Measurements from ENCODE around the gene CROCC2. TPM values are rescaled to one million over a fixed set of nuclear protein-coding genes. Genes with fewer than 3 reads are reported as not detected.

CROCC2 gene
- polyA plus RNA-seq, 12 donors, result 0.08 to 0.70 (median 0.28) TPM; not detected in 2

DNA sequence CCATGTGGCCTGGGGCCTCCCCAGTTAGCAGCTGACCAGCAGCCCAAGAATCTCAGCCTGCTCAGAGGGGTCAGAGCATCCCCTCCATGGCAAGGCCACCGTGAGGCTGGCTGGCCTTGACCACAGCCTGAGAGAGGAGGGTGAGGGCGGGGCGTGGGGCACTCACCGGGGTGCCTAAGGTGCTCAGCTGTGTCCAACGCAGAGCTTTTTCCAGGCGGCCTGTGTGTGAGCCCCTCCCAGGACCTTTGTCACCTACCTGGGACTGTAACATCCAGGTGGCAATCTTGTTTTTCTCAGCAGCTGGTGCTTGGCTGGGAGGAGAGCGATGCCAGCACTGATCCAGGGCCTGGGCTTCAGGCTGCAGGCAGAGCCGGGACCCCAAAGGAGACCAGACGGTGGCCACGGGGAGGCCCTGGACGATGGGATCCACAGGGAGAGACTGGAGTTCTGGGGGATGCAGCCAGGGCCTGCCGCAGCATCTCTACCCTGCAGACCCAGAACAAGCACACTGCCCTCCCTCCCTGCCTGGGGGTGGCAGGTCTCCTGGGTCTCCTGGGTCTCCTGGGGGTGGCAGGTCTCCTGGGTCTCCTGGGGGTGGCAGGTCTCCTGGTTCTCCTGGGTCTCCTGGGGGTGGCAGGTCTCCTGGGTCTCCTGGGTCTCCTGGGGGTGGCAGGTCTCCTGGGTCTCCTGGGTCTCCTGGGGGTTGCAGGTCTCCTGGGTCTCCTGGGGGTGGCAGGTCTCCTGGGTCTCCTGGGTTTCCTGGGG is 104.6 kb downstream of the CROCC2 start:
- no peak for DNase-seq

DNA sequence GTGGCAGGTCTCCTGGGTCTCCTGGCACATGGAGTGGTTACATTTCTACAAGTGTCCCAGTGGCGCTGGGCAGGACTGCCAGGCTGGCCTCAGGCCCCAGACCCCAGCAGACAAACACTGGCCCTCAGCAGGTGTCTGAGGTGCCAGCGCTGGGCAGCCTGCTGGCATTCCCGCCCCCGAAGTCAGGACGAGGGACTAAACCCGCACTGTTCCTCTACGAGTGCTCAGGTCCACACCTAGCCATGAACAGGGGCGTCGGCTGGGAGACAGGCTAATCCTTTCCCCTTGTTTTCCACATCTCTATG is 105.1 kb downstream of the CROCC2 start:
- no peak for DNase-seq

DNA sequence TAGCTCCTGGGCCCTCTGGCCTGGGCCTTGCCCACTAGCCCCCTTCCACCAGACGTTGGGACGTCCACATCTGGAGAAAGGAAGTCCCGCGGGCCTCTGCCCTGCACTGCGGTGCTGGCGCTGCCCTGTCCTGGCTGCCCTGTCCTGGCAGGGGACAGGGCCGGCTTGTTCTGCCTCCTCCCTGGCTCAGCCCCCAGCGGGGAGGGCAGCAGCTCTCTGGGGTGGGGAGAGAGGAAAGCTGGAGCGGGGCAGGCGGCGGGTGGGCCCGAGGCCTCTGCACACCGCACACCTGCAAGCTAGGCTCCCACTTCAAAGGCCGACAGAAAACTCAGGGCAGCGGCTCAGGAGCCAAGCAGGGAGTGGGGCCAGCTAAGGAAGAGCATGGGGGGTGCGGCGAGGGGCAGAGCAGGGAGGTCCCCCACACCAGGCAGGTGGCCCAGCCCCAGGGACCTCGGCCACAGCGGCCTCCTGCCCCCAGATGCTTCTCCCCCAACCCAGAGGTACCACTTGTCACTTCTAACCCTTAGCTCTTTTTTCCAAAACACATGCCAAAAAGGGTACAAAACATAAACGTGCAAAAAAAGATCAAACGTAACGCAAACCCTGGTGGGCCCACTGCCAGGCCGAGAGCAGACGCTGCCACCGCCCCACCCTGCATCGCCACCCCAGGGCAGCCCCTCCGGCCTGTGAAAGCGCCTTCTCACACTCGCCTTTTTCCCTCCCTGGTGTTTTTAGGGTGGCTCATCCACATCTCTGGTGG is 105.8 kb downstream of the CROCC2 start:
- no peak for DNase-seq

DNA sequence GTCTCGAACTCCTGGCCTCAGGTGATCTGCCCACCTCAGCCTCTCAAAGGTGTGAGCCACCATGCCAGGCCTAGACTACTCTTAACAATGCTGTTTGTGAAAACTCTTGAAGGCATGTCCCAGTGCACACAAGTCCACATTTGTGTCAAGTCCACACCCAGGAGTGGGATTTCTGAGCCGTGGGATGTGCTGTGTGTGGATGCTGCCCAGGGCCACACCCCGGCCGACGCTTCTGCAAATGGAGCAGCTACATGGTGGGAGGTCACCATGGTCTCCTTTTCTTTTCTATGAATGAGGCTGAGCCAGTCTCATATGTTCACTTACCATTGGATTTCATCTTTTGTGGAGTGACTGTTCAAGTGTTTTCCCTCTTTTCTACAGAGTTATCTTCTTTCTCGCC is 108.1 kb downstream of the CROCC2 start:
- no peak for DNase-seq

GRCh38 chr2:241014764-241015163 is 108.6 kb downstream of the CROCC2 start:
- no peak for DNase-seq

GRCh38 chr2:241015439-241015838 is 109.3 kb downstream of the CROCC2 start:
- no peak for DNase-seq

DNA sequence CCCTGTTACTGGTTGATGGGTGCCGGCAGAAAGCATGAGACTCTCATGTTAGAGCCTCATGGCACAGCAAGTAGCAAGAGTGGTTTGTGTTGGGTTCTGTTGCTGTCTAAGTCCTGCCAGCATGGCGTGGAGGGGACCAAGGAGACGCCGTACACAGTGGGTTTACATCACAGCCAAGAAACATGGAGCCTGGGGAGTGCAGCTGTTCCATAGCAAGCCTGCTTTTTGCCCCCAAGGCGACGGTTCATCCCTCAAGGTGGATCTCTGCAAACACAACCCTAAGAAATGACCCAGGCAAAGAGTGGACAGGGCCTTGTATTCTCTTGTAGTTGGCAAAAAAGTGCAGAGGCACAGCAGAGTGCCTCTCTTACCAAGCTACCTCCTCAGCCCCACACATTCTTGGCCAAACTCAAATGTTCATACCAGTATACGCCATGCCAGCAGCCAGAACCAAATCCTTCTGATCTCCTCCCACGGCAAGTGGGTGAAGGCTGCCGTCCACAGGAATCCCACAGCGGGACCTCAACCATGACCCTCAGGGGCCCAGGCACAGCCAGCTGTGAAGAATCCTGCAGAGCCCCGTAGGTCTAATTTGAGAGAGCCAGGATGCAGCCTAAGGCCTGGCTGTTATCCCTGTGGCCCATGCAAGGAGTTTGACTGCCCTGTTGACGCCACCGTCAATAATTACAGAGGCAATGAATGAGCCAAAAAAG is 111.2 kb downstream of the CROCC2 start:
- no peak for DNase-seq

GRCh38 chr2:241018051-241018891 is 112.1 kb downstream of the CROCC2 start:
- DNase-seq, result no peak

- no peak for DNase-seq
These were observed 113.5 kb downstream of the CROCC2 start for GRCh38 chr2:241019441-241020139.

DNA sequence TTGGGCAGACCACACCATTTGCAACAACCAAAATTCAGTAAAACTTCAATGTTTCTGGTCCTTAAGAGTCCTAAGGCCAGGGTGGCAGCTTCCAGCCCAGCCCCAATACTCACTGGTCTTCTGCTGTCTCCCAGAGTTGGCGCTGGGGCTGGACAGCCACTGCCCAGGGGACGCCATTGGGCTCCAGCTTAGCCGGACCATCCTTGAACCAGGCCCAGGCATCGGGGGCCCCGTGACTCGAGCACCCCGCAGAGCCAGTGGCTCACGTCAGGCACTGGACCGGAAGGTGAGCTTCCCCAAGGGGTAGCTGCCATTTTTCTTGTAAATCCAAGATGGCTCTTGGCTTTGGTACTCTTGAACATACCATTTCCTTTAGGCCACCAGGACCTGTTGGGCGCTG is 114.1 kb downstream of the CROCC2 start:
- no peak for DNase-seq

DNA sequence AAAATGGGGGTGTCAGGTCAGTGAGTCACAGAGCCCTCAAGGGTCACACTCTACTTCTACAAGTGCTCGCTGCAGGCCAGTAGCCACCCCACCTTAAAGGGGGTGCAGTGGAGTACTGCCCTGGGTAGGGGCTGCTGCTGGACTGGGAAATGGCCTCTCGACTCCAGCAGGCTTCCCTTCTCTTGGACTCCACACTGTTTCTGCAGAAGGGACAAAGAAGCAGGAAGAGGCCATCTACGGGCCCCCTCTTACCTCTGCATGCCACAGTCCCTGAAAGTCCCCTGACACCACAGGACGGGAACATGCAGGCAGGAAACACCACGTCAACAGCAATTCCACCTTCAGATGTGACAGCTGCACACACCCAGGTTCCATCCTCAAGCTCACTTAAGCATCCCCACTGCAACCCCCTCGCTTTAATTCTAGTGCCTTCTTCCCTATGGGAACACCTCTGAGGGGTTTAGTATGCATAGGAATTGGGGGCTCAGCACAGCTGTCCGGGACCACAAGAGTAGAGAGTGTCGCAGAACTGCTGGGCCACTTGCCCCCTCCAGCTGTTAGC is 114.6 kb downstream of the CROCC2 start:
- DNase-seq, result no peak

DNA sequence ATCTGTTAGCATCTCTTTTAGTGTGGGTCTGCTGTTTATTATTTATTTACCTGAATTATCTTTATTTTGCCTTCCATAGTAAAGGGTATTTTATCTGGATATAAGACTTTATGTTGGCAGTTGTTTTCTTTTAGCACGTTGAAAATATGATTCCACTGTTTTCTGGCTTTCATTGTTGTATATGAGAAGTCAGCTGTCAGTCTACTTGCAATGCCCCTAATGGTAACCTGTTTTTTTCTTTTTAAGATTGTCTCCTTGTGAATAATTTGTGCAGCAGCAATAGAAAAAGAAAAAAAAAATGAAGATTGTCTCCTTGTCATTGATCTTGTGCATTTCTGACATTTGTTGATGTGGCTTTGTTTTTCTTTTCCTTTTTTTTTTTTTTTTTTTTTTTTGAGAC is 119.5 kb downstream of the CROCC2 start:
- no peak for DNase-seq

DNA sequence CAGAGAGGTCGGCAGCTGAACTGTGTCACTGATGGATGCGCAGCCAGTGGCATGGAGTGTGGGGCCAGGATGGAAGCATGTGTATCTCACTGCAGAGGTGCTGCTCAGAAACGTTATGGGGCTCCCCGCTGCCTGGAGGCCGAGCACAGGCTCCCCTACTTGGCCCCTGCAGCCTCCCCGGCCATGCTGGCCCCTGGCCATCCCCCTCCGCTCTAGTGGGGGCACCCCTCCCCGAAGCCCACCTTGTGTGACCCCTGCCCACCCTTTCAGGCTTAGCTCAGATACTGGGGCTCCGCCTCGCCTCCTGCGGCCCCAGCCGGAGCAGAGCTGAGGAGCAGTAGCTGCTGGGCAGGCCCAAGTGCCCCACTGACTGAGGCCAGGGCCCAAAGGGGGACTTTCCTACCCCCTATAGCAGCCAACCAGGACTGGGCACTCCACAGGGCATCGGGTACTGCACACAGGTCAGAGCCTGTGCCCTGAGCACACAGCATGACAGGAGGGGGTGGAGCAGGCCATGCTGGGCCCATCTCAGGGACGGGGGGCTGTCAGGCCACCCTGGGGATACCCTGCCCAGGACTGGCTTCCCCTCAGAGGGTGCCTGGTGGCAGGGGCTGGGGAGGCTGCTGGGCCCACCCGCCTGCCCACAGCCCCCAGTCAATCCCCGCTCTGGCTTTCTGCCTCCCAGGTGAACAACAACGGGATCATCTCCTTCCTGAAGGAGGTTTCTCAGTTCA is 123.6 kb downstream of the CROCC2 start:
- no peak for DNase-seq

DNA sequence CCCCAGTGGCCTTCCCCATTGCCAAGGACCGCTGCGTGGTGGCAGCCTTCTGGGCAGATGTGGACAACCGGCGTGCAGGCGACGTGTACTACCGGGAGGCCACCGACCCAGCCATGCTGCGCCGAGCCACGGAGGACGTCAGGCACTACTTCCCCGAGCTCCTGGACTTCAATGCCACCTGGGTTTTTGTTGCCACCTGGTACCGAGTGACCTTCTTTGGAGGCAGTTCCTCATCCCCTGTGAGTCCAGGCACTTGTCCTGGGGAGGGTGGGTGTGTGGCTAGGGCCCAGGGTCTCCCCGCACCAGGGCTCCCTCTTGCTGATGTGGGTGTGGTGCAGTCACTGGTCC is 124.2 kb downstream of the CROCC2 start:
- no peak for DNase-seq

DNA sequence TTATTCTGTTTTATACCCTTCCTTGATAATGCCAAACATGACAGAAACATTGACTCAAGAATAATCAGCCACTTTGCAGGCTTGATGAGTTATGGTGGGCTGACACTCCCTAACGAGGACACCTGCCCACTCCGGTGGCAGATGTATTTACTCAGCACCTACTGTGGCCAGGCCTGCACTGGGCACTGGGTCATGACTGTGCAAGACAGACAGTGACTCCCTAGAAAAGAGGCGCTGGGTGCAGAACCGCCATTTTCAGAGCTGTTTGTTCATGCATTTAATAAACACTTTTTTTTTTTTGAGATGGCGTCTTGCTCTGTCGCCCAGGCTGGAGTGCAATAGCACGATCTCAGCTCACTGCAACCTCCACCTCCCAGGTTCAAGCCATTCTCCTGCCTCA is 124.7 kb downstream of the CROCC2 start:
- no peak for DNase-seq

- DNase-seq, result no peak
These were observed 125.5 kb downstream of the CROCC2 start for GRCh38 chr2:241031436-241032165.

GRCh38 chr2:241033336-241033987 is 127.3 kb downstream of the CROCC2 start:
- no peak for DNase-seq

- DNase-seq, result no peak
These were observed 127.9 kb downstream of the CROCC2 start for GRCh38 chr2:241033994-241034393.

DNA sequence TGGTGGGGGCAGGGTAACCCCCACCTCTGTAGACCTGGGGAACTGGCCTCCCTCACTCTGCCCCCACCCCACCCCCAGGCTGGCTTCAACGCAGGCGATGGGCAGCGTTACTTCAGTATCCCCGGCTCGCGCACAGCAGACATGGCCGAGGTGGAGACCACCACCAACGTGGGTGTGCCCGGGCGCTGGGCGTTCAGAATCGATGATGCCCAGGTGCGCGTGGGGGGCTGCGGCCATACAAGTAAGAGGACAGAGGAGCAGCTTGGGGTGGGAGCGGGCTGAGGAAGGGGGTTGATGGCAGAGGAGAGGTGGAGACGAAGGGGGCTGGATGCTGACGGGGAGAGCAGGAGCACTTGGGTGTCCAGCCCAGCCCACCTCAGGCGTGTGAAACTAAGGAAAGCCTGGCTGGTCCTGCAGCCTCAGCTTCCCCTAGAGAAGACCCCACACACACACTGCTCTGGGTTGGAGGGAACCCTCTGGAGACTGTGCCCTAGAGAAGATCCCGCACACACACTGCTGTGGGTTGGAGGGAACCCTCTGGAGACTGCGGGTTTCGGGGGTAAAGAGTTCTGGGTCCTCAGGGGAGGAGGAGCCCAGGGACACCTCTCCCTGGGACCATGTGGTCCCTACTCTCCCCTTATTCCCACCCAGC is 128.5 kb downstream of the CROCC2 start:
- no peak for DNase-seq

Measured in muscle of arm (tissue), 12 donors.